ENCODE results near the gene CNDP1.

DNA sequence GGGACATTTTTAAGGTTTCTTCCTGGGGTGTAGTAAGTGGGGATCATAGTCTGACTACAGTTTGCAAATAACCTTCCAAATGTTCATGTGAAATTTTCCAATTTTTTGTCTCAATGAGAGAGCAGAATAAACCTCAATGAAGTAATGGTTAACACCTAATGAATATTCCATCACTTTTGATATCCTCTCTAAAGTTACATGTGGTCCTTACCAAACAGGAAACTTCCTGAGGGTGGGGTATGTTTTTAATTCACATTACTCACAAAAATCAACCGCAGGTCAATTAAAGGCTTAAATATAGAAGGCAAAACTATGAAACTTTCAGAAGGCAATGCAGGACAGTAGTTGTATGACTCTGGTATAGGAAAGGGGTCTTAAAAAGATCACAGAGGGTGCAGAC is 76.6 kb downstream of the CNDP1 start:
- TF ChIP-seq EZH2phosphoT487 (IDR thresholded peaks at IDR 0.05) (no peak), EZH2 (IDR thresholded peaks at IDR 0.05) (no peak)
- TF ChIP-seq, protein P1, sequence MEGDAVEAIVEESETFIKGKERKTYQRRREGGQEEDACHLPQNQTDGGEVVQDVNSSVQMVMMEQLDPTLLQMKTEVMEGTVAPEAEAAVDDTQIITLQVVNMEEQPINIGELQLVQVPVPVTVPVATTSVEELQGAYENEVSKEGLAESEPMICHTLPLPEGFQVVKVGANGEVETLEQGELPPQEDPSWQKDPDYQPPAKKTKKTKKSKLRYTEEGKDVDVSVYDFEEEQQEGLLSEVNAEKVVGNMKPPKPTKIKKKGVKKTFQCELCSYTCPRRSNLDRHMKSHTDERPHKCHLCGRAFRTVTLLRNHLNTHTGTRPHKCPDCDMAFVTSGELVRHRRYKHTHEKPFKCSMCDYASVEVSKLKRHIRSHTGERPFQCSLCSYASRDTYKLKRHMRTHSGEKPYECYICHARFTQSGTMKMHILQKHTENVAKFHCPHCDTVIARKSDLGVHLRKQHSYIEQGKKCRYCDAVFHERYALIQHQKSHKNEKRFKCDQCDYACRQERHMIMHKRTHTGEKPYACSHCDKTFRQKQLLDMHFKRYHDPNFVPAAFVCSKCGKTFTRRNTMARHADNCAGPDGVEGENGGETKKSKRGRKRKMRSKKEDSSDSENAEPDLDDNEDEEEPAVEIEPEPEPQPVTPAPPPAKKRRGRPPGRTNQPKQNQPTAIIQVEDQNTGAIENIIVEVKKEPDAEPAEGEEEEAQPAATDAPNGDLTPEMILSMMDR (IDR thresholded peaks at IDR 0.05): no peak
